Body of pancreas (tissue), 4 donors: Measurements from ENCODE around the gene KLHL30.

Experiments used
- CTCF ChIP-seq, 7 experiments: fragments of 450-650 bp in 4 of 7; fragments of 200-600 bp in 3 of 7; sonication (generic) in 3 of 7; IDR thresholded peaks; one replicate each; pipeline ENCODE4 v1.5.1; 2016 to 2019; ENCODE audit warnings: antibody characterized with exemption in 7 of 7
- POLR2A ChIP-seq, 3 donors: fragments of 450-650 bp; IDR thresholded peaks; one replicate each; pipeline ENCODE4 v1.6.1; 2016; ENCODE audit warnings: antibody characterized with exemption in 3 of 3, mild to moderate bottlenecking in 2 of 3

GRCh38 chr2:238165288-238165921 is 26.9 kb downstream of the KLHL30 start:
- TF ChIP-seq CTCF (IDR thresholded peaks at IDR 0.05), result no peak
- TF ChIP-seq POLR2A (IDR thresholded peaks at IDR 0.05), result no peak
